GM19025 (cell line): ENCODE results near the gene PPP1R12A.
"Not testable (repeated sequence)": the region's sequence is repeated elsewhere in the genome, so short reads cannot be mapped to it uniquely, and the experiment has no call there.

ENCODE experiments used
- ATAC-seq: cut with Tn5 transposase; IDR thresholded peaks from one replicate; pipeline ENCODE4 v1.9.1; 2021; ENCODE audit warnings: mild to moderate bottlenecking, low read depth, moderate library complexity; ENCODE audit not compliant: unreplicated experiment

PPP1R12A gene

DNA sequence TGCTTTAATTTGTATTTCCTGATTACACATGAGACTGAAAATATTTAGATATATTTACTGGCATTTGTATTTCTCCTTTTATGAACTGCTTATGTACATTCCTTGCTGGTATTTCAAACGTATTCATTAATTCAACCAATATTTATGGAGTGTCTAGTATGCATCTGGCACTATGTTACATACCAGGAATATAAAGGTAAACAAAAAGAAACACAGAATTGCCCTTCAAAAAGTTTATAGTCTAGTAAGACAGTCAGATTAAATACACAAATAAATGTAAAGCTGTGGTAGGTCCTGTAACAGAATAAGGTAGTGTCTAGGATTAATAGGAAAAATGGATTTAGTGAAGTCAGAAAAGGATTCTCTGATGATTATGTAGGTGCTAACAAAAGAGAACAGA, 87.5 kb downstream of the PPP1R12A start:
- ATAC-seq, result no peak

DNA sequence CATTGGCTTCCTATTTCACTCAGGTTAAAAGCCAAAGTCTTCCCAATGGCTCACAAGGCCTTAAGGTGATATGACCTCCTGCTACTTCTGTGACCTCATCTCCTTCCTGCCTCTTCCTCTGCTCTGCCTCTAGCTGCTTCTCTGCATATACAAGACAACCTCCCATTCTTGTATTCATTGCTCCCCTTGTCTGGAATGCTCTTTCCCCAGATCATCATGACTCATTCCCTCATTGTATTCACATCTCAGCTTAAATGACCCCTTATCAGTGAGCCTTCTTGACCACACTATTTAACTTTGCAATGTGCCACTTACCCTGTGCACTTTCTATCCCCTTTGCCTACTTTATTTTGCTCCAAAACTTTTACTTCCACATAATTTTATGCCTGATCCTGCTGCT, 90.2 kb downstream of the PPP1R12A start:
- ATAC-seq, result no peak

DNA sequence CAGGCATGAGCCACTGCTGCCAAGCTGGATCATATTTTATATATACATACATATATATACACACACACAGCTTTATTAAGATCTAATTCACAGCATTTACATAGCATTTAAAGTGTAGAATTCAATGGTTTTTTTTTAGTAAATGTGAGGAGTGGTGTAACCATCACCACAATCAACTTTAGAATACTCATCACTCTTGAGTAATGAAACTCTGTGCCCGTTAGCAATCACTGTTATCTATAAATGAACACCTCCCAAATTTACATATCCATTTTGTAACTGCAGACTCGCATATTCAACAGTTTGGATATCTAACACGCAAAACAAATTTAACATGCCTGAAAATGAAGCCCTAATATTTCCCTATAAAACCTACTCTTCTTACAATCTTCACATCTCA, 90.9 kb downstream of the PPP1R12A start:
- ATAC-seq, result no peak

DNA sequence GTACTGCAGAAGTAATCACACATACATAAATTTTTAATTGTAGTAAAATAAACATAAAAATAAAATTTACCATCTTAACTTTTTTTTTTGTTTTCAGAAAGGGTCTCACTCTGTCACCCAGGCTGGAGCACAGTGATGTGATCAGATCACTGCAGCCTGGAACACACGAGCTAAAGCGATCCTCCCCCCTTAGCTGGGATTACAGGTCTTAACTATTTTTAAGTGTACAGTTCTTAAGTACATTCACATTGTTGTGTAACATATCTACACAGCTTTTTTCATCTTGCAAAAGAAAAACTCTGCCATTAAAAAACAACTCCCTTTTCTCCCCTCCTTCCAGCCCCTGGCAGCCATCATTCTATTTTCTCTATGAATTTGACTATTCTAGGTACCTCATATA, 92.3 kb downstream of the PPP1R12A start:
- no peak for ATAC-seq

DNA sequence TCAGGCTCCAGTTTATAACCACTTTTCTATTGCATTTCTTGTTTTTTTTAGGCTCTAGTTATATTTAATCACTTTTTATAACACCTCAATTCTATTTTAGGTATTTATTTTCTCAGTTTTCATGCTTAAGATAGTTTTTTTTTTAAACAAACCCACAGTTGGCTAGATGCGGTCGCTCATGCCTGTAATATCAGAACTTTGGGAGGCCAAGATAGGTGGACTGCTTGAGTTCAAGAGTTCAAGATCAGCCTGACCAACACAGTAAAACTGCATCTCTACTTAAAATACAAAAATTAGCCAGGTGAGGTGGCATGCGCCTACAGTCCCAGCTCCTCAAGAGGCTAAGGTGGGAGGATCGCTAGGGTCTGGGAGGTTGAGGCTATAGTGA, 93.0 kb downstream of the PPP1R12A start:
- no peak for ATAC-seq

DNA sequence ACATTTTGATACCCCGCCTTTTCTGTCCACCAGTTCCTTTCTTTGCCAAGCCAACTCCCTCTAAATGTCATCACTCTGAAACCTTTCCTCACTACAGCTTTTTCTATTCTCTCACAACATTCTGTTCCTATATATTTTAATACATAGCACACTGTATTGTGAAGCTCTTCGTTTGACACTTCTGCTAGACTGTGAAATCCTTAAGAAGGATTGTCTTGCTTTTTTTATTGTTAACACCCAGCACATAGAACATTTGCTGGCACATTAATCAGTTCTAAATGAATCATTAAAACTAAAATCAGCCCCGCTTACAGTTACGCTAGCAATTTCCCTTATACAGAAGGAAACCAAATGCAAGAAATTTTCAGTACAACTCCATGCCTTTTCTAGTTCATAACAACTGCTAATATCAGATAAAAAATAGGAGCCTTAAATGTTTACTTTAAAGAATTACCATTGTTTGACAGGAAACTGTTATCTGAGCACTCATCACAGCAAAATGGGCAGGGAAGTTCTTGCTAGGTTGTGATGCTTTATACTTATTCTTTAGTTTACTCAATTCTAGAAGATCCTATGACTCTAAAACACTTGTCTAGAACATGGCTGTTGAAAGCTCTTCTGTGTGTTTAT, 93.5 kb downstream of the PPP1R12A start:
- no peak for ATAC-seq

DNA sequence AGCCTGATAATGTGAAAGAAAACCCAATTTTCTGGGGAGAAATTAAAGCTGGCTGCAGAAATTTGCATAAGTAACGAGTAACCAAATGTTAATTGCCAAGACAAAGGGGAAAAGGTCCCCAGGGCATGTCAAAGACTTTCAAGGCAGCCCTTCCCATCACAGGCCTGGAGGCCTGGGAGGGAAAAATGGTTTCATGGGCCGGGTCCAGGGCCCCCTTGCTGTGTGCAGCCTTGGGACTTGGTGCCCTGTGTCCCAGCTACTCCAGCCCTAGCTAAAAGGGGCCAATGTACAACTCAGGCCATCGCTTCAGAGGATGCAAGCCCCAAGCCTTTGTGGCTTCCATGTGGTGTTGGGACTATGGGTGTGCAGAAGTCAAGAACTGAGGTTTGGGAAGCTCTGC, 96.5 kb downstream of the PPP1R12A start:
- ATAC-seq, result no peak

DNA sequence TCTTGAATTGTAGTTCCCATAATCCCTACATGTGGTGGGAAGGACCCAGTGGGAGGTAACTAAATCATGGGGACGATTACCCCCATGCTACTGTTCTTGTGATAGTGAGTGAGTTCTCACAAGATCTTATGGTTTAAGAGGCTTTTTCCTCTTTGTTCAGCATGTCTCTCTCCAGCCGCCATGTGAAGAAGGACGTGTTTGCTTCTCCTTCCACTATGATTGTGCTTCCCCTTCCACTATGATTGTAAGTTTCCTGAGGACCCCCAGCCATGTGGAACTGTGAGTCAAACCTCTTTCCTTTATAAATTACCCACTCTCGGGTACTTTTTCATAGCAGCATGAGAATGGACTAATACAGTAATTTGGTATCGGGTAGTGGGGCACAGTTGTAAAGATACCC, 97.3 kb downstream of the PPP1R12A start:
- ATAC-seq, result no peak

DNA sequence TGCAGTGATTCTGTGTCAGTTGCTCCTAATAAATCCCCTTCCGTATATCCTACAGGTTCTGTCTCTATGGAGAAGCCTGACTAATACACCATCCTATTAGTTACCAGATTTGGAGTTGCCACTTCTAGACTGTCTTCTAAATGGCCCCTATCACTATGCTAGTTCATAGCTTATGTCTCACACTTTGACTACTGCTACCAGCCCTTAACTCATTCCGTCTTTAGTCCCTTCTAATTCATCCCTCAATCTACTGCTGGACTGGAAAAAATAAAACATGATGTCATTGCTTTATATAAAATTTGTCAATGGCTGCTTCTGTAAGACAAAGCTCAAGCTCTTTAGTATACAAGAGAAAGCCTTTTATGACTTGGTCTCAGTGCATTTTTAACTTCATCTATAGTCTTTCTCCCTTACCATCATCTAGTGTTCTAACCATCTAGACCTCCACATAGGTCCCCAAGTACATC, 99.5 kb downstream of the PPP1R12A start:
- ATAC-seq, result no peak

DNA sequence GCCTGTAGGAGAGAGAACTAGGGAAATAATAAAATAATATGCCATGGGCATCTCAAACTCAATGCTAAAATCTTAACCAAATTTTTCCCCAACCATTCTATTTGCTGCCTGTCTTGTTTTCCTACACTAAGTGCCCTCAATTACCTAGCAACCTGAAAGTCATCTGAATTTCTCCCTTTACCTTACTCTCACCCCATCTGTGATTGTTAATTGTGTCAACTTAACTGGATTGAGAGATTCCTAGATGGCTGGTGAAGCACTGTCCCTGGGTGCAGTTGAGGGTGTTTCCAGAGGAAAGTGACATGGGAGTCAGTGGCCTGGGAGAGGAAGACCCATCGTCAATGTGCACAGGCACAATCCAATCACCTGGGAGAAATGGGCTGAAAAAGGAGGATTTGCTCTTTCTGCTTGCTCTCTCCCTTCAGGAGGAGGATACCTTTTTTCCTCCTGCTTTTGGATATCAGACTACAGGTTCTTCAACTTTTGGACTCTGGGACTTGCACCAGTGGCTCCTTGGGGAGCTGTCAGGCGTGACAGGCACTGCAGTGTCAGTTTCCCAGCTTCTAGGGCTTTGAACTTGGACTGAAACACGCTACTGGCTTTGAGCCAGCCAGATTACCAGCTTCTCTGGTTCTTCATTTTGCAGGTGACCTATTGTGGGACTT, 100.1 kb downstream of the PPP1R12A start:
- no peak for ATAC-seq

DNA sequence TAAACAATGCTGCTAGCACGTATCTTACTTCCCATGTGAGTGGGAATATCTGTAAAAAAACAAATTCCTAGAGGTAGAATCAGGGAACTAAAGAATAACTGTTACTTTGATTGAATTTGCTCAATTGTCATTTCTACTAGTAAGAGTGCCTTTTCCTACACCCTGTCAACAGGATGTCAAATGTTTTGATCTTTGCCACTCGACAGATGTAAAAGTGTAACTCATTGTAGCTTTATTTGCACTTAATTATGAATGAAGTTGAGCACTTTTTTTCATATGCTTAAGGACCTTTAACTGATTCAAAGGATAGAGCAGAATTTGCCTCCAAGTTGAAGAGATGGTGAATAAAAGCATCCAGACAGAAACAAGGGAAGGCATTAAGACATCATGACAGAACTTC, 104.5 kb downstream of the PPP1R12A start:
- no peak for ATAC-seq

DNA sequence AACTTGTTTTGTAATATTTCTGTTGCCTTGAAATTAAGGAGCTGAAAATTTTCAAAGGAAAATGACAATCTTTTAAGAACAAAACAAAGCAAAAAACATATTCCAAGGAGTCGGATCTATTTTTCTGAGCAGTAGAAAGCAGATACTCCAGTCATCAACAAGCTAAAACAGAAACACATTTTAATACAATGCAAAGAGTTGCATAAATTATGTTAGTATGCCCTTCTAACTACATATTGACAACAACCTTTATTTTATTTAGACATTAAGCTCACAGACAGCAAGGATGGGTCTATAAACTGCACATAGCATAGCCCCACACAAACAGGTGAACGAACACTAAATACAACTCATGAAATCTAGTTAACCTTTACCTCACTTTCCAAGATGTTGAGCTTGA, 106.0 kb downstream of the PPP1R12A start:
- no peak for ATAC-seq

DNA sequence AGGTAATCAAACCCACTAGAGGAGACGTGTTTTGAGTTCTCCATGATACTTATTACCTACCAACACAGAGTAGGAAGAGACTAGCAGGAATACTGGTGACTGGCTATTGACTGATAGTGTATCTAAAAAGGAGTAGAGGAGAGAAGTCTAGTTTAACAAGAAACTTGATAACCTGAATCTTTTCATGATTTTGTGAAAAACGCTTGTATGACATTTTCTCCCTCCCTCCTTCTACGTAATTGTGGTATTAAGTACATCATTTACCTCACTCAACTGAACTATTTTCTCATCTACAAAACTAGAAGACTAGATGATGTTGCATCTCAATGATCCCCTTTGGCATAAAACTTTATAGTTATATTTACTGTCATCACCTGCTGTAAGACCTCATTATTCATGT, 107.4 kb downstream of the PPP1R12A start:
- no peak for ATAC-seq

DNA sequence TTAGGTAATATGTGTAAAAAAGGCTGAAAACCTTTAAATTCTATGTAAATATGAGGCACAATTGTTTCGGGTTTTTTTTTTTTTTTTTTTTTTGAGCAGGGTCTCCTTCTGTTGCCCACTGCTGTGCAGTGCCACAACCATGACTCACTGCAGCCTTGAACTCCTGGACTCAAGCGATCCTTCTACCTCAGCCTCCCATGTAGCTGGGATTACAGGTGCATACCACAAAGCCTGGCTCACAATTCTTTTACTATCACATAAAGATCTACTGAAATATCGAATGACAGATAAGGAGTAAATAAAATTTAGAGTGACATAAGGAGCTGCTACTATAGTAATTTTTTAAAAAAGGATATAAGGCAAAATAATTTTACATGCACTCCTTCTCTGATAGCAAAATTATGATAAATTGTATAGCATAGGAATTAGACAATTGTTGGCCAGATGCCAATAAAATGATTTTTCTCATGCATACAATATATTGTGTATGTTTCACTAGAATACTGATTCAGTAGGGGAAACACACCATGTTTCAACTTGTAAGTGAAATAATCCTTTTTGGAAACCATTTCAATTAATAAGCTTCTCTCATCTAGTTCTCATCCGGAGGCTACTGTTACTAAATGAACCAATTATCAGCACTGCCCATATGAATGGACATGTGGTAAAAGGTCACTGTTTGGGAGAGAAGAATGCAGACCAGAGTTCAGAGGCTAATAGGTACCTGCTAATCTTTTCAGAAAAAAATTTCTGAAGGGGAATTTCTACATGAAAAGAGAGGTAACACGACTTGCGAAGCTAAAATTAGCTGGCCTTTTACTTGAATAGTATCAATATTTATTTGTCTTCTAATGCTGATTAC, 108.4 kb downstream of the PPP1R12A start:
- ATAC-seq, result no peak

DNA sequence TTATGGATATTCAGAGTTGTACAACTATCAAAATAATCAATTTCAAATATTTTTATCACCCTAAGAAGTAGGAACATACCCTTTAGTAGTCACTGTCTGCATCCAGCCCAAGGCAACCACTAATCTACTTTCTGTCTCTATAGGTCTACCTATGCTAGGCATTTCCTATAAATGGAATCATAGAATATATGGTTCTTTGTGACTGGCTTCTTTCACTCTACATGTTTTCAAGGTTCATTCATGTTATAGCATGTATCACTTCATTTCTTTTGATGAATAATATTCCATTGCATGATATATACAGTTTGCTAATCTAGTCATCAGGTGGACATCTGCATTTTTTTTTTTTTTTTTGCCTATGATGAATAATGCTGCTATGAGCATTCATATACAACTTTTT, 112.4 kb downstream of the PPP1R12A start:
- ATAC-seq, result no peak

DNA sequence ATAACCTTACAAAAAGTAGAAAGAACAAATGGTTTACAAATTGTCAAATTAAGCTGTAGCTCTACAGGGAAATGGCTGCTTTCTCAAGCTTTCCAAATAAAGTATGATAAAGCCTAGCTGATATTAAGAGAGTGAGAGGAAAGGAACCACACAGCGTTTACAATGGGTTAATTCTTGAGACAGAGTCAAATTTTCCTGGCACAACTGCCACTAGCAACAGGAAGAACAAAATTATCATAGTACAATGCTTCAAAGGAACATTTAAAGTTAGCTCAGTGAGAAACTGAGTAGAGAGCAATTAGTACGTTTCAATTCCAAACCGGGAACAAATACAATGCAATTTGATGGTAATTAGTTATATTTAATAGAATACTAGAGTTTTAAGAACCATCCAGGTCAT, 116.0 kb downstream of the PPP1R12A start:
- no peak for ATAC-seq

DNA sequence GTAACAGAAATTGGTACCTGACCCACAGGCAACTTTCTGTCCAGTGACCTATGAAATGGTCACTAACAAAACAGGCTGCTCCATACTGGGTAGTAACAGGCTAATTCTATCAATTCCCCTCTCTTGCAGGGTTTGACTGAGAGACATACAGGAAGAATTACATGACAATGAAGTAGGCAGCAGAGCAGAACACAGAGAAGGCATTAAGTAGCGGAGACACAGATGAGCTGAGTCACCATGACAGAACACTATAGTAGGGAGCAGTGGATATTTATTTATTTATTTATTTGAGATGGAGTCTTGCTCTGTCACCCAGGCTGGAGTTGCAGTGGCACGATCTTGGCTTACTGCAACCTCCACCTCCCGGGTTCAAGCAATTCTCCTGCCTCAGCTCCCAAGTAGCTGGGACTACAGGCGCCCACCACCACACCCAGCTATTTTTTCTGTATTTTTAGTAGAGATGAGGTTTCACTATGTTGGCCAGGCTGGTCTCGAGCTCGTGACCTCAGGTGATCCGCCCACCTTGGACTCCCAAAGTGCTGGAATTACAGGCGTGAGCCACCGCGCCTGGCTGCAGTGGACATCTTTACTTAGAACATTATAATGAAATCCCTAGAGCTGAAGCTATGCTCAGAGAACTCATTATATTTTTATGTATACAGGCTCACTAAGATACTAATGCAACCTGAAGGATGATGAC, 150.4 kb downstream of the PPP1R12A start:
- not testable (repeated sequence) for ATAC-seq

DNA sequence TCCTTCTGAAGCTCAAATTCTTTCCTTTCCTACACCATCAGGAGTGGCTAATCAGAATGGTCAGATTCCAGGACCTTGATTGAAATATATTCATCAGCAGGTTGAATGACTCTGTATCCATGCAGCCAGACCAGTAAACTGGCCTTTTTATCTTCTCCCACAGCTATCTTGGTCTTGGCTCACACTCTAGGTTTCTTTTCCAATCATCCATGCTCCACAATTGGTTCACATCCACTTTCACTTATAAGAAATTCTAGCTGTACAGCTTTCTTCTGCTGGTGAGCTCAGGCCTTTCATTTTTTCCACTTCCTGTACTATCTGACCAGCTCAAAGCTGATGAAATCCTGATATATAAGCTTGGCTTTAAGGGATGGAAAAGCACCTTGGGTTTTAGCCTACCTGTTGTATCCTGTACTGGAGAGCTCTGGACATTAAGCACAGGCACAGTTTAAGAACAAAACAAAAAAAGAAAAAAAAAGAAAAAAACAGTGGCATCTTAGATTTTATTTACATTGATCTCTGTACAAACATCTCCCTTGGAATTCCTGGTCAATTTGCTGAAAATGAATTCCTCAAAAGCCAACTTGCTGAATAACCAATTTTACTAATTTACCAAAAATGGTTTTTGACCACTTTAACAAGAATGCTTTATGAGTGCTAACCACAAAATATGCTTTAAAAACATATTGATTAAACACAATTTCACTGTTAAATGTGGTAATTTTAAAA, 152.6 kb downstream of the PPP1R12A start:
- ATAC-seq, result no peak

DNA sequence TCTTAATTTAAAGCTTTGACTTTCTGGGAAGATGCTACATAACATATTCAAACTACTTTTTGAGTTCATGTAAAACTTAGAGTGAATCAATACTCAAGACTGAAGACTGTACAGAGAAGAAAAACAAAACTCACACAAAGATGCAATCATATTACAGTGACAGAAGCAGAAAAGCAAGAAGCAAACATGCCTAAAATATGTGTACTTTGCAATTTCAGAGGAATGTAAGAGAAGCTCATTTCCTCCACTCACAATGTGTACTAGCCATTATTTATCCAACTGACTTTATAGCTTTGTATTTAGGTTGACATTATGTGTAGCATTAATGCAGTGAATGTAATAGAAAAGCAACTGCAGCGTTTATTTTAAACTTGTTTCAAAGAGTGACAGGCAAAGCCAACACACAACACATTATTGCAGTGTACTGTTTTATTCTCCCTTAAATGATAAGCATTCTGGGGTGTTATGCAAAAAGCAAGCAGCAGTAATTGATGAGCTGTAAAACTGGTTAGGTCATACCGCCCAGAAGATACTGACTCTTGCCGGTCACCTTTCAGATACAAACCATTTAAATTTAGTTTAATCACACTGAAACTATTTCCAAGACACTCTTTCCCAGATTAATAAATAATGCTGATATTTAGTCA, 156.0 kb downstream of the PPP1R12A start:
- ATAC-seq, result no peak

DNA sequence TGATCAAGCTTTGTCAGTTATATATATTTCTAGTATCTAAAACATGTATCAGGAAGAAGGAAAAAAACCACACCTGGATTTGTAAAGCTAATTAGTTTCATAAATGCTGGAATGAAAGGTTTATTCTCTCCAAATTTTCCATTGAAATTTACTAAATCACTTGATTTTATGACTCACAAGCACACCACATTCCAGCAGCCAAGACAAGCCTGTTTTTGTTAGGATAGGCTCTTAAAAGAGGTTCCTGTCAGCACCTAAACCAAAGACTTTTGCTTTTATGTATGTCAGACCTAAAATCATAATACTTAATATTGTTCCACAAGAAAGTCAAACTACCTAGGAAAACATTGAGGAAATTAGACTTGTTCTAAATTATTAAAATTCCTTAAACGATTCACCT, 158.8 kb downstream of the PPP1R12A start:
- ATAC-seq, result no peak
